ENCODE data around the gene VWCE.
"Not testable (repeated sequence)": the region's sequence is repeated elsewhere in the genome, so short reads cannot be mapped to it uniquely, and the experiment has no call there.

VWCE gene

DNA sequence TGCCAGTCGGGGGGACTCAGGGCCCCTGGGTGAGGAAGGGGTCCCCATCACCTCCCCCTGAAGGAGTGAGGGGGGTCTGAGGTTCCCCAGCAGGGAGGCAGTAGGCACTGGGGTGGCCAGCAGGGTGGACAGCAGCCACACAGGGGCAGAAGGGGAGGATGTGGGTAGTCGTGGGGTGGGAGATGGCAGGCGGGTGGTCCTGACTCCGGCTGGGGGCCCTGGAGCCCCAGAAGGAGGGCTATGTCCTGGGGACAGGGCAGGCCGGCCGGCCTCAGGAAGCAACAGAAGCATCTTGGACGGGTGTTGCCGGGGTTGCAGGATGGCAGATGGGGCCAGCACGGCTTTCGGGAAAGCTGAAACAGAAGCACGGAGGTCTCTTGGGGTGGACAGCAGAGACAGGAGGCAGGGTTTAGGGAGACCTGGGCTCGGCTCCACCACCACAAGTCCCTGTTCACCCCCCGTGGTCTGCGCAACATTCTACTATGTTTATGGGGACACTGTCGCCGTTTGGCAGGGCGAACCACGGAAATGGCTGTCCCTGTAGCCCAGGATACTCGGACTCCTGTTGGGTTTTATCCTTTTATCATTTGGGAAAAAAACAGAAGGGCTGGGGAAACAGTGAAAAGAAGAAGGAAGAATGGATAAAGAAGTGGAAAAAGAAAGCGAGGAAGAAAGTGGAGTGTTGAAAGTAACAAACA is 14.1 kb downstream of the VWCE start:
- no peak for DNase-seq

DNA sequence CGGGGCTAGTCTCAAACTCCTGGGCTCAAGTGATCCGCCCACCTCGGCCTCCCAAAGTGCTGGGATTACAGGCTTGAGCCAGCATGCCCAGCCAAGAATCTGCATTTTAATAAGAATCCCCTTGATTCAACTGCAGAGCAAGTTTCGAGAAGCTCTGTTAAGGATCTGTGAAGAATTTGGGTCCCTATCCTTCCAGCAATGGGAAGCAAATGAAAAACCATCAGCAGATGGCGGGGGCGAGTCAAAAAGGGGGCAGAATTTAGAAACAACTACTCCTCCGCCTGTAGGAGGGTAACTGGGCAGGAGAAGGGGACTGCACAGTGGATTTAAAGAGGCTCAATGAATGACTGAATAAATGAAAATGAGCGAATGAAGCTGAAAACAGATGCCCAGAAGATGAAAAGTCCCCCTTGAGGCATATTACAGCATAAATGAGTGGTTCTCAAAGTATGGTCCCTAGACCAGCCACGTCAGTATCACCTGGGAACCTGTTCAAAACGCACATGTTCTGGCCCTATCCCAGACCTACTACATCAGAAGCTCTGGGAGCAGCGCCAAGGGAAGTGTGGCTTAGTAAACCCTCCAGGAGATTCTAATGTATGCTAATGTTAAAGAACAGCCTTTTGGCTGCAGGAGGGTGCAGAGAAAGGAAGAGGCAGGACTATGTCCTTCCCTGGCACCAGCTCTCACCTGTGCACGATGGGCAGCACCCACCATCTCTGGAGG is 15.0 kb downstream of the VWCE start:
- DNase-seq, result no peak

DNA sequence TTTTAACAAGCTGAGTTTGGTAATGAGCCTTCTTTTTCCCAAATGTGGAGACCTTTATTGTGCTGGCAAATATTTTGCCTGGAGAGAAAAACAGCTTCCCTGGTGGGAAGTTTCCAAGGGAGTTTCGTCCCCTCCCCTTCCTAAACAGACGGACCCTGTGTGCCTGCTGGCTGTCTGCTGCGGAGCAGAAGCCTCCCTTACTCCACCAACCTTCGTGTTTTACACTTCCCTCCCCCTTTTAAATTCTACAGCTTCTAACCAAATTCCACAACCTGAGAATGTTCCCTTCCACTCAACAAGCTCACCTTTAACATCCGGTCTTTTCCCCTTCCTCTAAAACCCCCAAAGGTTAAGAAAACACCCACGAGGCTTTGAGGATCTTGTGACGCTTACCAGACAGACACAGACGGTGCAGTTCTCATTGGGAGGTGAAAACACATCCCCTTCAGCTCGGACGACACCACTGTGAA is 17.1 kb downstream of the VWCE start:
- no peak for DNase-seq

DNA sequence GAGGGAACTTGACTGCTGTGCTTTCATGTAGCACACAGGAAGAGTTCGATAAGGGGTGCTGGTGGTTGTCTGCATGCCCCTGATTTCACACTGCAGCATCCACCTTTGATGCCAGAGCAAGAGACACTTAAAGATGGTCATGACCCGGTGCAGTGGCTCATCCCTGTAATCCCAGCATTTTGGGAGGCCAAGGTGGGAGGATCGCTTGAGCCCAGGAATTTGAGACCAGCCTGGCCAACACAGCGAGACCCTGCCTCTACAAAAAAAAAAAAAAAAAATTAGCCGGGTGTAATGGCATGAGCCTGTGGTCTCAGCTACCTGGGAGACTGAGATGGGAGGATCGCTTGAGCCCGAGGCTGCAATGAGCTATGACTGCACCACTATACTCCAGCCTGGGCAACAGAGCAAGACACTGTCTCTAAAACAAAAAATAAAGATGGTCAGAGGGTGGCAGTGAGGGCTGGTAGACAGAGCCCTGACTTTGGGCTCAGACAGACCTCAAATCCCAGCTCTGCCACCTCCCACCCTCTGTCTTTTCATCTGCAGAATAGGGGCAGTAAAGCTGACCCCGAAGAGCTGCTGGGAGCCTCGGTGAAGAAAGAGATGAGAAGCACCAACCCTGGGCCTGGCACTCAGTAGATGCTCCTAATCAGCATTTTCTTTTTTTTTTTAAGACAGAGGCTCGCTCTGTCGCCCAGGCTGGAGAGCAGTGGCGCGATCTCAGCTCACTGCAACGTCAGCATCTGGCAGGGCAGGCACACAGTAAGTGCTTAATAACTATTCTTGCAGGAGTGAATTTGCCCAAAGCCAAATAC is 17.7 kb downstream of the VWCE start:
- DNase-seq, result no peak

DNA sequence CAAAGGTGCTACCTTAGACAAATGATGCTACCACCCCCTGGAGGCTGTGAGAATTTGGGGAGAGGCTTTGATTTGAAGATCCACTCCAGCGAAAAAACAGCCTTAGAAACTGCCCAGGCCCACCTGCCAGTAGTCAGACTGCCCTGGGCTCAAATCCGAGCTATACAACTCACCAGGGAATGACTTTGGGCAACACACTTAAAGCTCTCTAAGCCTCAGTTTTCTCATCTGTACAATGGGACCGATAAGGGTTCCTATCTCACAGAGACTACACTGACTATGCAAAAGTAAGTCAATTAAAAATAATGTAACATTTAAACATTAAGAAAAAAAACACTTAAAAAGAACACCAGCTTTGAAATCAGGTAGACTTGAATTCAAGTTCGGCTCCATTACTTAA is 19.9 kb downstream of the VWCE start:
- no peak for DNase-seq

DNA sequence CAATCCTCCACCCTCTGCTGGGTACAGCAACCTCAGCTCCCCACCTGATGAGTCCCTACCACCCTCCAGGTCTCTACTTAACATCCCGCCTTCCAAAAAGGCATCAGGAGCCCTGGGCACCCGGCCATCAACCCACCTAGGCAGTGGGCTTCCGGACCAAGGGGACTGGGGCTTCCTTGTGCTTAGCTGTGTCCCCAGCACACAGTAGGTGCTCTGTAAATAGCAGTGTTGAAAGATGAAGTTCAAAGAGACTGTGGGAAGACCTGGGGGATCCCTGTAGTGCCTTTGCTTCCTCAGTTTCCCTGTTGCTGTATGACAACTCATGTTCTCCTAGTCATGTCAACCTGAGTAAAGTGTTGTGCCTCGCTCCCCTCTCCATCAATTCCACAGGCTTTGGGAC is 21.0 kb downstream of the VWCE start:
- DNase-seq, result no peak

DNA sequence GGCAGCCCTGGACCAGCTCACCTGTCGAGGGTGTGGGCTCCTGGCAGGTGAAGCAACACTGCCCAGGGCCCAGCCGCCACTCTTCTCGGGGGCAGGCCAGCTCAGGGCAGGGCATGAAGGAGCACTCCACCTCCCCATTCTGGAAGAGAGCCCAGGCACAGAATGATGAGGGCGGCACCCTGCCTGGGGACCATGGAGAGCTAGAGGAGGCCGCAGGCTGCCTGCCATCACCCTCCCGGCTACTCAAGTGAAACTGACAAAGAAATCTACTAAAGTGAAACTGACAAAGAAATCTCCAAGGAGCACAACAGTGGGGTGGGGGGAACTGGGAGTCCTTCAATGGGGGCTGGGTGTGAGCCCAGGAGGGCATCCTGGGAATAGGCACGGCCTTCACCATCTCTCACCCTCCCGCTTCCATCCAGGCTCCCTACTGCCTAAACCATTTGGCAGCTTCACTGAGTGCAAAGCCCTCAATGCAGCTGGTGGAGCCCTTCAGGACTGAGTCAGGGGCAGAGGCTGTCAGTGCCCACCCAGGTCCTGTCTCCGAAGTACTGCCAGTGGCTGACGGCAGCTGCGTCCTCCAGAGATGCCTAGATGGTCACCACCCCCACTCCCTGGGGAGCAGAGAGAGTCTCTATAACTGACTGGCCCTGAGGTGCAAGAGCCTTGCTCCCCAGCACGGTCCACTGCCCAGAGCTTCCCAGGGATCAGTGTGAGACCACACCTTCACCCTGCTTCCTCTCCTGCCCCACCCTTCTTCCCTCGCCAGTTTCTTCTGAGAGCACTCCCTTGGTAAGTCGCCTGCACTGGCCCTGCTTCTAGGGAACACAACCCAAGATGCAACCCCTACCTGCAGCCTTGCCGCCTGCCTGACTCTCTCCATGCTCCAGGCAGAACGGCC is 21.7 kb downstream of the VWCE start:
- no peak for DNase-seq

DNA sequence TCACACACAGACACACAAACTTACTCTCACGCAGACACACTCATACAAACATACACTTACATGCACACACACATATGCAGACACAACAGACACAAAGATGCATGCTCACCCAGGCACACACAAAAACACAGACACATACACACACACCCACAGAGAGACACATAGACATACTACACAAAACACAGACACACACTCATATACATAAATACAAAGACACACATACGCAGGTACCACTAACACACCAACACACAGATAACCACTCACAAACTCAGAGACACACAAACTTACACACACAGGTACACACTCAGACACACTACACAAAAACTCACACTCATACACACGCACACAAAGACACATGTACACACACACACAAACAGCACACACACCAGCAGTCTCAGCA is 22.4 kb downstream of the VWCE start:
- DNase-seq, result no peak

DNA sequence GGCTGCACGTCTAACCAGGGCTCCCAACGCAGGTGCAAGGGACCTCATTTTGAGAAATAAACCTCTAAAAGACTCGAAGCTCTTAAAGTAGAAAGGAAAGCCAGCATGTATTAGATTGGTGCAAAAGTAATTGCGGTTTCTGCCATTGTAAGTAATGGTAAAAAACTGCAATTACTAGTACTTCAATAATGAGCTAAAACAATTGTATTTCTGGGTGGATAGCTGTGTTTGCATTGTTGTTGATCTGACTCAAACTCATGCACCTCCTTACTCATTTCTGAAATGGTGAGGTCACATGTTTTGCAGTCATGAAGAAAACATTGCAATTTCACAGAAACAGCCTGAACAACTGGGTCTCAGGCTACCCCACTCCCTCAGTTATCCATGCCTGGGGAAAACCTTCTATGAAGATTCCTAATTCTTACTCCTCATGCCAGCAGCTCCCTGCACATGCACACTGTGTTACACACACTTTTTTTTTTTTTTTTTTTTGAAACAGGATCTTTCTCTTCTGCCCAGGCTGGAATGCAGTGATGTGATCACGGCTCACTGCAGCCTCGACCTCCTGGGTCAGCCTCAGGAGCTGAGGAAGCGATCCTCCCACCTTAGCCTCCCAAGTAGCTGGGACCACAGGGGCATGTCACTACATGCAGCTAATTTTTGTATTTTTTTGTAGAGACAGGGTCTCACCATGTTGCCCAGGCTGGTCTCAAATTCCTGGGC is 24.6 kb downstream of the VWCE start:
- no peak for DNase-seq

DNA sequence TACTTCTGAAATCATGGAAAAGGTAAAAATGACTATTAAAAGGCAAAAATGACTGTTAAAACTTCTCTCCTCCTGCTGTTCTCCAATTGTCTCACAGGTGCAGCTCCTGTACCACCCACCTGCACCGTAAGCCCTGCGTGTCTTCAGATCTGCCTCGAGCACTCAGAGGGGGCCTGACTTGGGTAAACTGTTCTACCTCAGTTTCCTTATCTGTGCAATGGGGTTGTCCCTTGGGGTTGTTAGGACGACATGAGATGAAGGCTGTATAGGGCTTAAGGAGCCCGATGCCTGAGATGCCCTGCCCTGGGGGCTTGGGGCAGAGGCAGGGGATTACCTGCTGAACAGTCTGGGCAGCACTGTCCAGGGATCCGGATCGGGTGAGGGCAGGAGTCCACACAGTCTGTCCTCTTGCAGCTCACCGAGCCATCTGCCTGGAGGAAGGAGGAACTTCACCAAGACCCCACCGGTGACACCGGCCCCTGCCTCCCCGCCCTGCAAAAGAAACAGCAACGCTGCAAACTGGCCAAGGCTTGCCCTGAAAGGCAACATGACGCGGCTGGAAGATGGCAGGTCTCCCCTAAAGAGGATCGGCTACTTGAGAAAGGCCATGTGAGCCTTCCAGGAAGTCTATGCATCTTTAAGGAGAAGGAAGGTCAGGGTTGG is 26.4 kb downstream of the VWCE start:
- no peak for DNase-seq

DNA sequence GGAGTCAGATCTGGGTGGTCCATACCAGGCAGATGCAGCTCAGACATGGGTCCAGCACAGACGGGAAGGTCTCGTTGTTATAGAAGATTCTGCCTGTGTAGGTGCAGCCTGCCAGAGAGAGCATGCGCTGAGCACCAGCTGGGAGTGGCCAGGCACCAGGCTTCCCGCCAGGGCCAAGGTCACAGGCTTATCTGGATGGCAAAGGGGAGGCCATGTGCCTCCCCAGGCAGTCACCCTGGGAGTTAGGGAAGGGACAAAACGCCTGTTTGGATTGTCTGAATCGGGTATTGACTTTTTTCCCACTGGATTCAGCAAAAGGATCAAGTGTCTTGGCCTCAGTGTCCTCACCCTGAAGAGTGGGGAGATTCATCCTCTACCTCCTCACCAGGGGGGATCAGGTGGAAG is 27.7 kb downstream of the VWCE start:
- DNase-seq, result no peak

DNA sequence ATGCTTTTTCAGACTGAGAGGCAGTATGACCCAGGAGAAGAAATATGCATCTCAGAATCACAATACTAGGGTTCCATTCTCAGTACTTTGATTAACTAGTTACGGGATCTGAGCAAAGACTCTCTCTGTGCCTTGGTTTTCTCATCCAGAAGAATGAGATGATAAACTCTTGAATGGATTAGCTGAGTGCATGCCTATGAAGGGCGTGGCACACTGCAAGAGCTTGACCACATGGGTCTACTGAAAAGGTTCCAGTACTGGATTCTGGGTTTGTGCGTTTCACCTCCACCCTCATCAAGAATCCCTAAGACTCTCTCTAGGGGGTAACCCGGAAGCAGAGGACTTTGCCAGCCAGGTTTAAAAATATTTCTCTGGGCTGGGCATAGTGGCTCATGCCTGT is 28.5 kb downstream of the VWCE start:
- DNase-seq, result no peak

DNA sequence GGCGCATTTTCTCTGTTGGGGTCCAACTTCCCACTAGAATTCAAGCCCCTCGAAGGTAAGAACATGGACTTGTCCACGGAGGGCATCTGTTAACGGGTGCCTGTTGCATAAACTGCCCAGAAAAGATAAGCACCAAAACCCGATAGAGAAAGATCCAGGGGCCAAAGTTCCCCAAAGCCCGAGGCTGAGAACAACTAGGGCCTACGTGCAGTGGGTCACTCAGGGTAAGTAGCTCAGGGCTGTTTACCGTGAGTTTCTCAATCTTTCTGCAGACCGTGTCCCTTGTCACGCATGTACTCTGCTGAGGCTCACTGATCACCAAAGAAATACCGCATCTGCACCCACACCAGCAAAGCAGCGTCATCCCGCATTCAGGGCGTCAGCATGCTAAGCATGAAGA is 29.8 kb downstream of the VWCE start:
- DNase-seq, result no peak

DNA sequence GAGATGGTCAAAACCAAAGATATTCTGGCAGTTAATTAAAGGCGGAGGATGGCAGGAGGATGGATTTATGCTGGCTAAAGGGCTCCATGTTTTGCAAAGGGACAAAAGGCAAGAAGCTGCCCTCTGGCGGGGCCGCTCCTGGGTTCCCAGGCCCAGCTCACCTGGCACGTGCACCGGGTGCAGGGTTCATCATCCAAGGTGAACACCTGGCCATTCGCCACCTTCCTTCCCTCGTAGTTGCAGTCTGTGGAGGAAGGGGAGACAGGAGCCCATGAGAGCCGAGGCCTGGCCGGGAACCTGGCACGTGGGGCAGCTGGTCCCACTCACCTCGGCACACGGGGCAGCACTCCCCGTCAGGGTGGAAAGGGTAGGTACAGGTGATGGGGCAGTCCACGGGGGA is 30.3 kb downstream of the VWCE start:
- DNase-seq, result no peak

DNA sequence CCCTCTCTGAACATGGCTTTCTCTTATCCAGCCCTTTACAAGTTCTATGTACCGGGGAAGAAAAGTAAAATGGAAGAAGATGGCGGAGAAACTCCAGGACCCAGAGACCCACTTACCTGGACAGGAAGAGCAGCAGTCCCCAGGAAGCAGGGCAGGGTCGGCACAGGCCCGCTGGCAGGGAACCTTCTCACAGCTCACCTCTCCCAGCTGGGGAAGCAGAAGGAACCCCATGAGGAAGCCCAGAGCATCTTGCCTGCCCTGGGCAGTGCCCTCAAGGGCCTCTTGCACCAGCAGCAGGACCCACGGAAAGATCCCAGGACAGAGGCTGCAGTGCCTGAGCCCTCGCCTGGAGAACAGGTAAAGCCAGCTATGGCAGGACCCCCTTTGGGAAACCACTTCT is 30.7 kb downstream of the VWCE start:
- no peak for DNase-seq

DNA sequence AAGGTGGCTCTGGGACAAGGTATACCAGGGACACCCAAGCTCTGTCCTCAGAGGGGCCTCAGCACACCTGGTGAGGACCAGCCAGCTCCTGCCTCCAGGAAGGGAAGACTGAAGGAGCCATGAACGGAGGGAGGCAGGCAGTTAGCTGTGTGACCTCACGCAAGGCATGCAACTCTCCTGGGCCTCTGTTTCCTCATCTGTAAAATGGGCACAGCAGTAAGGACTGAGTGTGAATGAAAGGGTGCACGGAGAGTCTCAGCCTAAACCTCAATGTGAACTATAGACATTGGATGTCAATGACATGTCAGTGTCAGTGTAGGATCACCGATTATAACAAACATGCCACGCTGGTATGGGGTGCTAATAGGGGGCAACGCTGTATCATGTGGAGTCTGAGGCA is 35.8 kb downstream of the VWCE start:
- DNase-seq, result no peak

DNA sequence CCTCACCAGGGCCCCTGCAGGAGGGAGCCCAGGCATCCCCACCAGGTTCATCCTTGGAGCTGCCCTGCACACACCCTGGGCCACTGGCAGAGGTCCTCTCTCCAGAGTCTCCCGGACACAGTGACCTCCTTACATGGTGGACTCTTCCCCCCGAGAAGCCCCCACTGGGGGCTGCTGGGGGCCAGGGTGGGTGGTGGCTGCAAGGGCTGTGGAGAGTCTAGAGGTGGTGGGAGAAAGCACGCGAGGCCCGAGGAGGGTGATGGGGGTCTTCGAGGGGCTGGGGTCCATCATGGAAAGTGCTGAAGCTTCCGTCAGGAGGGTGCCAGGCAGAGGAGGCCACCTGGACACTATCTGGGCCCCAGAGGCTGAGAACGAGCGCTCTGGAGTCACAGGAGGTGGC is 36.6 kb downstream of the VWCE start:
- DNase-seq, result no peak

DNA sequence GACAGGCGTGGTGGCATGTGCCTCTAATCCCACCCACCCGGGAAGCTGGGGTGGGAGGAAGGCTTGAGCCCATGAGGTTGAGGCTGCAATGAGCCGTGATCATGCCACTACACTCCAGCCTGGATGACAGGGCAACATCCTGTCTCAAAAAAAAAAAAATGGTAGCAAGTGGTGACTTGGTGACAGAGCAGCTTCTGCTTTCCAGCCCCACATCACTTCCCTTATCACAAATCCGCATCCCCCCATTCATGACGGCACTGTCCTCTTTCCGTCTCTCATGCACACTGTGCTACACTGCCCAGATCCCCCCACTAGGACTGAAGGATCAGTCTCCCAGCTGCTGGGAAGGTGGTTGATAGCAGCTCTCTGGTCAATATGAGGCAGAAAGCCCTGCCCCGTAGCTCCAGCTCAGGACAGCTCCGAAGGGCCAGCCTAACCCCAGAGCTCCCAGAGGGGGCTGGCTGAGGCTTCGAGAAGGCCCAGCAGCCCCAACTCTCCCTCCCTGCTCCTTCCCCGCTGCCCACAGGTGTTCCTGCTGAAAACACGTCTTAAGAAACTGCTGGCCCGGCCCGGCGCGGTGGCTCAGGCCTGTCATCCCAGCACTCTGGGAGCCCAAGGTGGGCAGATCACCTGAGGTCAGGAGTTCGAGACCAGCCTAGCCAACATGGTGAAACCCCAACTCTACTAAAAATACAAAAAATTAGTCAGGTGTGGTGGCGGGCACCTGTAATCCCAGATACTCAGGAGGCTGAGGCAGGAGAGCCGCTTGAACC is 38.2 kb downstream of the VWCE start:
- DNase-seq, result no peak

DNA sequence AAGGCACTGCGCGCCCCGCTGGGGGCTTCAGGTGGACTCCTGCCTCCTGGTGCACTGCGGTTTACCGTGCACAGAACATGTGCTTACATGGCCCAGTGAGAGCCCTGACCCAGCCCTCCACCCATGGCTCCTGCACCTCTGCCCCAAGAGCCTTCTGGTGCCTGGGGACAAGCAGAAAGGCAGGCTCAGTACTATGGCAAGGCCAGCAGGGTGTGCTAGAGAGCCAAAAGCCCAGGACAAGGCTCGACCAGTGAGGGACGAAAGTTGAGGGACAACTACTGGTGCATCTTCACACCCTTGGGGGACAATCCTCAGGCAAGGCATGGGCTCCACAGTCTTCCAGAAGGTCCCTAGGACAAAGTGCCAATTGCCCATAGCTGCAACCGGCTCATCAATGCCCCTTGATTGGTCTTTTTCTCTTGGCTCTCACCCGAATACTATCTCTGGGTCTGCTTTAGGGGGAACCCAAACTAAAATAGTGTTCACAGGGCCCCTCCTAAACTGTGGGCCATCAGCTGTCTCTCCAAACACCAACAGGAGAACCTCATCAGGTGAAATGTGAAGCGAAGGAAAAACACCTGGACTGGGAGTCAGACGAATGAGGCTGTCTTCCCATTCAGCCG is 40.6 kb downstream of the VWCE start:
- peak; percentile 77 for DNase-seq

DNA sequence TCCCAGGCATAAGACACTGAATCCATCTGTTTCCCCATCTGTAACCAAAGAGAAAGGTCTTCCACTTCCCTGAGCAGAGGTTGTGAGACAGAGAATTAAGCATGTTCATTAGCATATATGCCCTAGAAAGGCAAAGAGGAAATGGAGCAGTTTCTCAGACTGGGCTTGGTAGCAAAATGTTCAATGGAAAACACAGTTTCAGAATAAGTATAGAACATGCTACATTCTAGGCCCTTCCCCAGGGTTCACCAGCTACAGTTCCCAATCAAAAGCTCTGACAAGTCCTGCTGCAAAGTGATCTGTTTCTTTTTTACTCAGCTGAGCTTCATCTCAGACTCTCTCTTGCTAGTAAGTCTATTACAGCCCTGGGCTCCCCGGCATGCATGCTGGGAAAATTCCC is 42.8 kb downstream of the VWCE start:
- DNase-seq, result not testable (repeated sequence)

All from stimulated activated CD4-positive, alpha-beta T cell treated with anti-CD3 and anti-CD28 coated beads, Interleukin-15, amount 100 ng/mL, for 24 hours (primary cell).